ENCODE data around the gene PTPRN.
"Not testable (repeated sequence)": the region's sequence is repeated elsewhere in the genome, so short reads cannot be mapped to it uniquely, and the experiment has no call there.

PTPRN gene

GRCh38 chr2:219277703-219278654 lies 31.2 kb downstream of the PTPRN start:
- peak; percentile 81 for DNase-seq
- in situ Hi-C loops (cut with HindIII; ENCODE audit: low pct_ligation_motif_present, low pct_unique_long_range_greater_than_20kb, low sequenced_read_pairs), result no loop called here

GRCh38 chr2:219274361-219274921 lies 34.8 kb downstream of the PTPRN start:
- peak; percentile 95 for DNase-seq
- in situ Hi-C loops (cut with HindIII; ENCODE audit: low pct_ligation_motif_present, low pct_unique_long_range_greater_than_20kb, low sequenced_read_pairs), result no loop called here

GRCh38 chr2:219273937-219274336 lies 35.3 kb downstream of the PTPRN start:
- in situ Hi-C loops (cut with HindIII; ENCODE audit: low pct_ligation_motif_present, low pct_unique_long_range_greater_than_20kb, low sequenced_read_pairs), result no loop called here
- peak; percentile 90 for DNase-seq

- peak; percentile 21 for DNase-seq
- in situ Hi-C loops (cut with HindIII; ENCODE audit: low pct_ligation_motif_present, low pct_unique_long_range_greater_than_20kb, low sequenced_read_pairs), result no loop called here
These were observed 36.2 kb downstream of the PTPRN start for GRCh38 chr2:219272995-219273394.

- in situ Hi-C loops (cut with HindIII; ENCODE audit: low pct_ligation_motif_present, low pct_unique_long_range_greater_than_20kb, low sequenced_read_pairs), result no loop called here
- peak; percentile 44 for DNase-seq
These were observed 36.8 kb downstream of the PTPRN start for GRCh38 chr2:219272356-219272755.

- in situ Hi-C loops (cut with HindIII; ENCODE audit: low pct_ligation_motif_present, low pct_unique_long_range_greater_than_20kb, low sequenced_read_pairs), result no loop called here
- DNase-seq, result no peak
These were observed 38.2 kb downstream of the PTPRN start for GRCh38 chr2:219271021-219271420.

- in situ Hi-C loops (cut with HindIII; ENCODE audit: low pct_ligation_motif_present, low pct_unique_long_range_greater_than_20kb, low sequenced_read_pairs), result no loop called here
These were observed 39.2 kb downstream of the PTPRN start for GRCh38 chr2:219270055-219270372.

GRCh38 chr2:219269362-219270054 lies 39.7 kb downstream of the PTPRN start:
- DNase-seq, result peak; percentile 16
- in situ Hi-C loops (cut with HindIII; ENCODE audit: low pct_ligation_motif_present, low pct_unique_long_range_greater_than_20kb, low sequenced_read_pairs), result no loop called here

More at GRCh38 chr2:219270055-219270372, 39.2 kb downstream of the PTPRN start:
- DNase-seq, result no peak

GRCh38 chr2:219268294-219268693 lies 40.9 kb downstream of the PTPRN start:
- in situ Hi-C loops (cut with HindIII; ENCODE audit: low pct_ligation_motif_present, low pct_unique_long_range_greater_than_20kb, low sequenced_read_pairs), result no loop called here
- DNase-seq, result no peak

GRCh38 chr2:219266886-219267285 lies 42.3 kb downstream of the PTPRN start:
- in situ Hi-C loops (cut with HindIII; ENCODE audit: low pct_ligation_motif_present, low pct_unique_long_range_greater_than_20kb, low sequenced_read_pairs), result no loop called here
- DNase-seq, result no peak

- DNase-seq, result no peak
- in situ Hi-C loops (cut with HindIII; ENCODE audit: low pct_ligation_motif_present, low pct_unique_long_range_greater_than_20kb, low sequenced_read_pairs), result no loop called here
These were observed 43.0 kb downstream of the PTPRN start for GRCh38 chr2:219266232-219266631.

GRCh38 chr2:219261024-219261855 lies 48.0 kb downstream of the PTPRN start:
- in situ Hi-C loops (cut with HindIII; ENCODE audit: low pct_ligation_motif_present, low pct_unique_long_range_greater_than_20kb, low sequenced_read_pairs), result no loop called here
- DNase-seq, result no peak

GRCh38 chr2:219258942-219259341 lies 50.3 kb downstream of the PTPRN start:
- DNase-seq; in situ Hi-C loops (cut with HindIII; ENCODE audit: low pct_ligation_motif_present, low pct_unique_long_range_greater_than_20kb, low sequenced_read_pairs): not testable (repeated sequence)

- no peak for DNase-seq
- in situ Hi-C loops (cut with HindIII; ENCODE audit: low pct_ligation_motif_present, low pct_unique_long_range_greater_than_20kb, low sequenced_read_pairs), result no loop called here
These were observed 54.5 kb downstream of the PTPRN start for GRCh38 chr2:219254590-219255201.

GRCh38 chr2:219253753-219254589 lies 55.2 kb downstream of the PTPRN start, which contains the start of gene TUBA4A:
Gene TUBA4A (minus strand): TSS chr2:219253918. CDS start chr2:219253858, 60 bp downstream.
- DNase-seq, result peak; percentile 88
- in situ Hi-C loops (cut with HindIII; ENCODE audit: low pct_ligation_motif_present, low pct_unique_long_range_greater_than_20kb, low sequenced_read_pairs), result no loop called here

- in situ Hi-C loops (cut with HindIII; ENCODE audit: low pct_ligation_motif_present, low pct_unique_long_range_greater_than_20kb, low sequenced_read_pairs), result no loop called here
- DNase-seq, result peak; percentile 56
These were observed 56.1 kb downstream of the PTPRN start, which contains the start of gene TUBA4B for GRCh38 chr2:219252900-219253752. Gene TUBA4B (plus strand): TSS chr2:219253243. CDS start chr2:219253408, 165 bp downstream.

Data from ACHN (cell line).